ENCODE data around the gene RAPGEF4.

The RAPGEF4 gene

GRCh38 chr2:172955587-172955986 is 219.9 kb downstream of the RAPGEF4 start:
- Histone ChIP-seq H2AFZ (ENCODE audit: insufficient read depth, low read length, poor library complexity) (no peak overlapping the region), H3K23ac (ENCODE audit: low read length) (no peak overlapping the region), H4K8ac (ENCODE audit: low read depth, low read length) (no peak overlapping the region), H3K4me3 (ENCODE audit: low read depth, low read length) (no peak overlapping the region), H3K9me3 (ENCODE audit: insufficient read depth, low read depth, low read length) (peaks cover 2% of the 10 kb centered on the region), H3K18ac (ENCODE audit: low read length) (no peak overlapping the region), H3K27ac (ENCODE audit: low read depth, low read length) (no peak overlapping the region), H4K91ac (ENCODE audit: low read depth, low read length) (peak overlapping the region; percentile 4), H3K9ac (ENCODE audit: low read length) (no peak overlapping the region), H4K12ac (ENCODE audit: low read depth, low read length) (no peak overlapping the region), H3K27me3 (ENCODE audit: insufficient read depth, low read length) (no peaks in the 10 kb centered on the region), H2BK120ac (ENCODE audit: insufficient read depth, low read length, poor library complexity) (no peak overlapping the region), H3K4me1 (ENCODE audit: control insufficient read depth in 1 of 2, insufficient read depth in 2 of 2, low read length in 2 of 2) (peaks cover 9 to 15% of the 10 kb centered on the region in 2 experiments), H3K36me3 (ENCODE audit: control insufficient read depth in 1 of 2, insufficient read depth in 2 of 2, low read length in 2 of 2) (no peaks in the 10 kb centered on the region), H3K4ac (ENCODE audit: low read depth, low read length) (no peak overlapping the region), H2BK5ac (ENCODE audit: low read depth, low read length, poor library complexity) (no peak overlapping the region), H3K14ac (ENCODE audit: low read length) (no peak overlapping the region), H3K79me2 (ENCODE audit: control insufficient read depth, insufficient read depth, low read length, poor library complexity) (no peaks in the 10 kb centered on the region), H2AK5ac (ENCODE audit: low read length) (no peak overlapping the region), H3K4me2 (ENCODE audit: low read length) (no peak overlapping the region), H3K79me1 (ENCODE audit: low read length) (peaks cover 2% of the 10 kb centered on the region), H2BK12ac (ENCODE audit: low read length) (no peak overlapping the region)
- WGBS (ENCODE audit: extremely low coverage, insufficient coverage, insufficient read length), result no CpG with 5 or more reads among the region's 11 CpGs
- no peak for DNase-seq

- H3K14ac ChIP-seq (ENCODE audit: low read length), result no peak overlapping the region
- no peak overlapping the region for H3K9ac ChIP-seq (ENCODE audit: low read length)
- H3K36me3 ChIP-seq (ENCODE audit: control insufficient read depth in 1 of 2, insufficient read depth in 2 of 2, low read length in 2 of 2), result no peaks in the 10 kb centered on the region
- H2BK5ac ChIP-seq (ENCODE audit: low read depth, low read length, poor library complexity), result no peak overlapping the region
- H3K4me1 ChIP-seq (ENCODE audit: control insufficient read depth in 1 of 2, insufficient read depth in 2 of 2, low read length in 2 of 2), result peaks cover 7 to 10% of the 10 kb centered on the region in 2 experiments
- H2AK5ac ChIP-seq (ENCODE audit: low read length), result no peak overlapping the region
- no peak overlapping the region for H4K91ac ChIP-seq (ENCODE audit: low read depth, low read length)
- no peak overlapping the region for H3K27ac ChIP-seq (ENCODE audit: low read depth, low read length)
- H3K4me2 ChIP-seq (ENCODE audit: low read length), result no peak overlapping the region
- H3K79me1 ChIP-seq (ENCODE audit: low read length), result peaks cover 2% of the 10 kb centered on the region
- no peaks in the 10 kb centered on the region for H3K79me2 ChIP-seq (ENCODE audit: control insufficient read depth, insufficient read depth, low read length, poor library complexity)
- no peak overlapping the region for H4K12ac ChIP-seq (ENCODE audit: low read depth, low read length)
- no peak for DNase-seq
- H3K4me3 ChIP-seq (ENCODE audit: low read depth, low read length), result no peak overlapping the region
- no peak overlapping the region for H2BK120ac ChIP-seq (ENCODE audit: insufficient read depth, low read length, poor library complexity)
- H3K27me3 ChIP-seq (ENCODE audit: insufficient read depth, low read length), result no peaks in the 10 kb centered on the region
- H4K8ac ChIP-seq (ENCODE audit: low read depth, low read length), result no peak overlapping the region
- no peak overlapping the region for H3K23ac ChIP-seq (ENCODE audit: low read length)
- peaks cover 2% of the 10 kb centered on the region for H3K9me3 ChIP-seq (ENCODE audit: insufficient read depth, low read depth, low read length)
- no peak overlapping the region for H3K4ac ChIP-seq (ENCODE audit: low read depth, low read length)
- H2AFZ ChIP-seq (ENCODE audit: insufficient read depth, low read length, poor library complexity), result no peak overlapping the region
- H3K18ac ChIP-seq (ENCODE audit: low read length), result no peak overlapping the region
- no peak overlapping the region for H2BK12ac ChIP-seq (ENCODE audit: low read length)
Measured at GRCh38 chr2:172957734-172958133, 222.1 kb downstream of the RAPGEF4 start.

GRCh38 chr2:172962082-172962481 is 226.4 kb downstream of the RAPGEF4 start:
- H4K8ac ChIP-seq (ENCODE audit: low read depth, low read length), result no peak overlapping the region

GRCh38 chr2:172962824-172963223 is 227.2 kb downstream of the RAPGEF4 start:
- no peak overlapping the region for H2BK12ac ChIP-seq (ENCODE audit: low read length)
- no peak overlapping the region for H3K4me2 ChIP-seq (ENCODE audit: low read length)
- H3K23ac ChIP-seq (ENCODE audit: low read length), result no peak overlapping the region
- H3K4me1 ChIP-seq (ENCODE audit: control insufficient read depth in 1 of 2, insufficient read depth in 2 of 2, low read length in 2 of 2), result no peaks in the 10 kb centered on the region
- DNase-seq, result no peak
- H3K9ac ChIP-seq (ENCODE audit: low read length), result no peak overlapping the region
- H3K27me3 ChIP-seq (ENCODE audit: insufficient read depth, low read length), result no peaks in the 10 kb centered on the region
- H4K12ac ChIP-seq (ENCODE audit: low read depth, low read length), result no peak overlapping the region
- no peaks in the 10 kb centered on the region for H3K79me1 ChIP-seq (ENCODE audit: low read length)
- H4K8ac ChIP-seq (ENCODE audit: low read depth, low read length), result no peak overlapping the region
- no peaks in the 10 kb centered on the region for H3K79me2 ChIP-seq (ENCODE audit: control insufficient read depth, insufficient read depth, low read length, poor library complexity)
- H2AK5ac ChIP-seq (ENCODE audit: low read length), result no peak overlapping the region
- WGBS (ENCODE audit: extremely low coverage, insufficient coverage, insufficient read length), result no CpG with 5 or more reads among the region's 2 CpGs
- no peak overlapping the region for H2BK120ac ChIP-seq (ENCODE audit: insufficient read depth, low read length, poor library complexity)
- H3K27ac ChIP-seq (ENCODE audit: low read depth, low read length), result no peak overlapping the region
- H3K9me3 ChIP-seq (ENCODE audit: insufficient read depth, low read depth, low read length), result no peaks in the 10 kb centered on the region
- no peak overlapping the region for H4K91ac ChIP-seq (ENCODE audit: low read depth, low read length)
- no peaks in the 10 kb centered on the region for H3K36me3 ChIP-seq (ENCODE audit: control insufficient read depth in 1 of 2, insufficient read depth in 2 of 2, low read length in 2 of 2)
- no peak overlapping the region for H3K4ac ChIP-seq (ENCODE audit: low read depth, low read length)
- no peak overlapping the region for H2AFZ ChIP-seq (ENCODE audit: insufficient read depth, low read length, poor library complexity)
- H3K4me3 ChIP-seq (ENCODE audit: low read depth, low read length), result no peak overlapping the region
- no peak overlapping the region for H3K14ac ChIP-seq (ENCODE audit: low read length)
- H3K18ac ChIP-seq (ENCODE audit: low read length), result no peak overlapping the region
- no peak overlapping the region for H2BK5ac ChIP-seq (ENCODE audit: low read depth, low read length, poor library complexity)

More at GRCh38 chr2:172962082-172962481, 226.4 kb downstream of the RAPGEF4 start:
- Histone ChIP-seq H3K27ac (ENCODE audit: low read depth, low read length) (no peak overlapping the region), H2AK5ac (ENCODE audit: low read length) (no peak overlapping the region), H3K36me3 (ENCODE audit: control insufficient read depth in 1 of 2, insufficient read depth in 2 of 2, low read length in 2 of 2) (no peaks in the 10 kb centered on the region), H3K9ac (ENCODE audit: low read length) (no peak overlapping the region), H3K4me1 (ENCODE audit: control insufficient read depth in 1 of 2, insufficient read depth in 2 of 2, low read length in 2 of 2) (no peaks in the 10 kb centered on the region), H3K79me1 (ENCODE audit: low read length) (no peaks in the 10 kb centered on the region), H3K79me2 (ENCODE audit: control insufficient read depth, insufficient read depth, low read length, poor library complexity) (no peaks in the 10 kb centered on the region), H3K4ac (ENCODE audit: low read depth, low read length) (no peak overlapping the region), H2BK120ac (ENCODE audit: insufficient read depth, low read length, poor library complexity) (no peak overlapping the region), H3K4me3 (ENCODE audit: low read depth, low read length) (no peak overlapping the region), H3K4me2 (ENCODE audit: low read length) (no peak overlapping the region), H3K18ac (ENCODE audit: low read length) (no peak overlapping the region), H3K14ac (ENCODE audit: low read length) (no peak overlapping the region), H4K91ac (ENCODE audit: low read depth, low read length) (no peak overlapping the region), H3K23ac (ENCODE audit: low read length) (no peak overlapping the region), H2BK12ac (ENCODE audit: low read length) (no peak overlapping the region), H2BK5ac (ENCODE audit: low read depth, low read length, poor library complexity) (no peak overlapping the region), H3K27me3 (ENCODE audit: insufficient read depth, low read length) (no peaks in the 10 kb centered on the region), H4K12ac (ENCODE audit: low read depth, low read length) (no peak overlapping the region), H3K9me3 (ENCODE audit: insufficient read depth, low read depth, low read length) (no peaks in the 10 kb centered on the region), H2AFZ (ENCODE audit: insufficient read depth, low read length, poor library complexity) (no peak overlapping the region)
- no CpG with 5 or more reads among the region's 1 CpG for WGBS (ENCODE audit: extremely low coverage, insufficient coverage, insufficient read length)
- DNase-seq, result no peak

All from trophoblast cell (in vitro differentiated cells and primary cell).